GM19351 (cell line): ENCODE data around the gene MYH9.

ENCODE experiments used
- ATAC-seq: cut with Tn5 transposase; IDR thresholded peaks from one replicate; pipeline ENCODE4 v1.9.1; 2021; ENCODE audit warnings: mild to moderate bottlenecking, moderate library complexity; ENCODE audit not compliant: unreplicated experiment

Gene MYH9

DNA sequence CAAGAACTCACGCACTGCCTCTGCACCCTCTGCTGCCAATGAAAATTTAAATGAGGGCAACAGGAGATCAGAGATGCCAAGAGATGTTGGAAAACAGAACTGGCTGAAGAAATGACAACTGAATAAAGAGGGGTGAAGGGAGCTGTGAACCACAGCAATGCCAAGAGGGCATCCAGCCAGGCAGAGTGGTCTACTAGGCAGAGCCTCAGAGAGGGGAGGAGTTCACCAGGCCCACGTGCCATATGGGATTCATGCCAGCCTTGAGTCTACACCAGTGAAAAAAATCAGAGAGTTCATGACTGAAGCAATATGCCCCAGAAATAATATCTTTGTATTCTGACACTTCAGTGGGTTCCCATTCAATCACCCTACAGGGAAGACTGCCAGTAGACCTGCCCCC, 152.8 kb downstream of the MYH9 start:
- no peak for ATAC-seq

DNA sequence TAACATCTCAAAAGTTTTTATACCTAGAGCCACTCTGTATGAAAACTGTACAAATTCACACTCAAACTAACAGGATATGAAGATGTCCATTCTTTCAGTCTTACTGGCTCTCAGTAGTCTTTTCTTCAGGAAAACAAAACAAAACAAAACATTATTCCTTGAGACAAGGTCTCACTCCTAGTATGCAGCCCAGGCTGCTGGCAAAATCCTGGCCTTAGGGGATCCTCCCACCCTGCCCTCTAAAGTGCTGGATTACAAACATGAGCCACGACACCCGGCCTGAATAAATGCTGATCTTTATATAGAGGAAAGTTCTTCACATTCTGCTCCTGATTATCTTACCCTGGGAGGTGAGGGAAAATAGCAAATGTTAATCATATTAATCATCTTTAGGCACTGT, 153.6 kb downstream of the MYH9 start:
- ATAC-seq = no peak

DNA sequence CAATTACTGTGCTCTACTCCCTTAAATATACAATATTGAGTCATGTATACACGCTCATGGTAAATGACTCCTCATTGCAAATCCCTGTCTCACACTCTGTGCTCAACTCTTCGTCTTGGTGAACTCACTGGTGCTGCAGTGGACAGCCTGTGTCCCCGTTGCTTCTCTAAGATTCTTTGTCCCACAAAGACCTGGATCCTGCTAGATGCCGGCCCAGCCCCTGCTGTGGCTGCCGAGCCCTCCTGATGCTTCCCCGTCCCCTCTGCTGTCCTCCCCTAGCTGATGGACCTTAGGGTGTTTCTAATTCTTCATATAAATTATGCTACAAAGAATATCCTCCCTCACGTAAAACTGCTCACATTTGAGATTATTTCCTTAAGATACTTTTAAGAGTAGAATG, 154.0 kb downstream of the MYH9 start:
- no peak for ATAC-seq

DNA sequence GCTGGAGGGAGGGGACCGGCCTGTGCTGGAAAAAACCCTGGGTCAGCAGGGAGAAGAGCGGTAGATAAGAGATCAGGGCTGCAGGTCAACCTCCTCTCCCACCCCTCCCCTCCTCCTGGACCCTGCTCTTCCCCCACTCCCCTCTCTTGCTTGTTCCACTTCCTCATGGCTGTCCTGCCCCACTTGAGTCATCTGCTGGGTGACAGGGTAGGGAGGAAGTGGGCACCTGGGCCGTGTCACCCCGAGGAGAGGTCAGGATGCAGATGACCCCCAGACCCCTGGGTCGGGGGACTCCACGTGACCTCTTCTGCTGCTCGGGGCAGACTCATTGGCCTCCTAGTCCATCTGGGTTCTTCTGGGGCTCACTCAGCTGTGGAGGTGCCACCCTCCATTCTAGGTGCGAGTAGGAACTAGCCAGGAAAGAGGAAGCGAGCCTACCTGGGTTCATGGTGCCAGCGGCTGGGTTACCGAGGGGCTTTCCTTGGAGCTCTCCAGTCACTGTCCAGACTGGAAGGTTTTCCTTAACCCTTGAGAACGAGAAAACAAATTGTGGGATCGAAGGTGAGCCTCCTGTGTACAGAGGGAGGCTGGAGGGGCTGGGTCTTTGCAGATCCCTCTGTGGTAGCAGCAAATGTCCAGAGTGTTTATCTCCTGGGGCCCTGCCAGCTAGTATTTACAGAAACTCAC, 154.9 kb downstream of the MYH9 start:
- no peak for ATAC-seq
